ENCODE results near the gene FBXO8.

DNA sequence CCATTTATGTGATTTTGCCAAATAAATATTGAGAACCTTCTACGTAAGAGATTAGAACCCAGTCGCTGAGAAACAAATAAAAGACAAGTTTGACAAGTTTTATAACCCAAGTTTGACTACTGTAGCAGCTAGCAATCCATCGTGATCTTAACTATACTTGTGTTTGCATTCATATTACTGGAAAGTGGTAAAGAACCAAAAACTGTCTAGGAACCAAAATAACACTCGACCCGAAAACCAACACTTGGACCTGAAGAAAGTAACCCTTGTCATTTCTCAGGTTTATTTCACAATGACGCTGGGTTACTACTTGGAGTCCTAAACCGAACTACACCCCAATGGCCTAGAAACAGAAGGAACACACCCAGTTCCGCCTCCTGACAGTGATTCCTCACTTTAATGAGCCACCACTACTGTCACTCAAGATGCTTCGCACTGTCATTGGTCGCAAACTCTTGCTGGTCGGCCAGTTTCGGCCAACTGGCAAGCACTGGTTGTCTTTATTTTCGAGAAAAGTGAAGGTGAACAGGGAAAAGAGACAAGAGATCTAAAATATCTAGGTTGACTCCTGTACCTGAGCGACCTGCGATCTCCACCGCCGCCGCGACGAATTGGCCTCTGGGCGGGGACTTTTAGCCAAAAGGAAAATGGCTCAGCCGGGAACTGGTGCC is 496 bp downstream of the FBXO8 start:
- TF ChIP-seq, protein P1, sequence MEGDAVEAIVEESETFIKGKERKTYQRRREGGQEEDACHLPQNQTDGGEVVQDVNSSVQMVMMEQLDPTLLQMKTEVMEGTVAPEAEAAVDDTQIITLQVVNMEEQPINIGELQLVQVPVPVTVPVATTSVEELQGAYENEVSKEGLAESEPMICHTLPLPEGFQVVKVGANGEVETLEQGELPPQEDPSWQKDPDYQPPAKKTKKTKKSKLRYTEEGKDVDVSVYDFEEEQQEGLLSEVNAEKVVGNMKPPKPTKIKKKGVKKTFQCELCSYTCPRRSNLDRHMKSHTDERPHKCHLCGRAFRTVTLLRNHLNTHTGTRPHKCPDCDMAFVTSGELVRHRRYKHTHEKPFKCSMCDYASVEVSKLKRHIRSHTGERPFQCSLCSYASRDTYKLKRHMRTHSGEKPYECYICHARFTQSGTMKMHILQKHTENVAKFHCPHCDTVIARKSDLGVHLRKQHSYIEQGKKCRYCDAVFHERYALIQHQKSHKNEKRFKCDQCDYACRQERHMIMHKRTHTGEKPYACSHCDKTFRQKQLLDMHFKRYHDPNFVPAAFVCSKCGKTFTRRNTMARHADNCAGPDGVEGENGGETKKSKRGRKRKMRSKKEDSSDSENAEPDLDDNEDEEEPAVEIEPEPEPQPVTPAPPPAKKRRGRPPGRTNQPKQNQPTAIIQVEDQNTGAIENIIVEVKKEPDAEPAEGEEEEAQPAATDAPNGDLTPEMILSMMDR (conservative IDR thresholded peaks at IDR 0.05): no peak
- TF ChIP-seq EZH2 (IDR thresholded peaks at IDR 0.05; ENCODE audit: low read depth): no peak
